ENCODE results near the gene IZUMO1. TPM values are rescaled to one million over a fixed set of nuclear protein-coding genes. Genes with fewer than 3 reads are reported as not detected.

Gene IZUMO1
- polyA plus RNA-seq, 2 of the 4 experiments (the other 2 are of a cell fraction): not detected

DNA sequence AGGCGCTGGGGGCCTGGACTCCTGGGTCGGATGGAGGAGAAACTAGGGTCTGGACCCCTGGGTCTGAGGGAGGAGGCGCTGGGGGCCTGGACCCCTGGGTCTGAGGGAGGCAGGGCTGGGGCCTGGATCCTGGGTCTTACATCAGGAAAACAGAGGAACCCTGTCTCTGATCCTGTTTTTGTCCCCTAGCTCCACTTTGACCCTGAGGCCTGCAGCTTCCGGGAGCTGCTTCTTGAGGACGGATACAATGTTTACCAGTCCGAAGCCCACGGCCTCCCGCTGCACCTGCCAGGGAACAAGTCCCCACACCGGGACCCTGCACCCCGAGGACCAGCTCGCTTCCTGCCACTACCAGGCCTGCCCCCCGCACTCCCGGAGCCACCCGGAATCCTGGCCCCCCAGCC lies 11.0 kb upstream of the IZUMO1 start:
- H3K4me3 ChIP-seq: no peak overlapping the region
- no peak for ATAC-seq
- peak overlapping the region in 1 of 2 experiments; percentile 85; a peak in 2 of 6 replicates for H3K27ac ChIP-seq
- no peaks in the 10 kb centered on the region for H3K9me3 ChIP-seq
- peaks cover 31% of the 10 kb centered on the region for H3K4me1 ChIP-seq
- no peak overlapping the region for H3K4me2 ChIP-seq
- WGBS (ENCODE audit: missing lambda C conversion rate): 77% methylated on average over 8 of the region's 14 CpGs
- no peak for FAIRE-seq
- TF ChIP-seq NPAS2 (CRISPR knock-in tag; IDR thresholded peaks at IDR 0.05; ENCODE audit: borderline replicate concordance): no peak
- TF ChIP-seq, protein P1, sequence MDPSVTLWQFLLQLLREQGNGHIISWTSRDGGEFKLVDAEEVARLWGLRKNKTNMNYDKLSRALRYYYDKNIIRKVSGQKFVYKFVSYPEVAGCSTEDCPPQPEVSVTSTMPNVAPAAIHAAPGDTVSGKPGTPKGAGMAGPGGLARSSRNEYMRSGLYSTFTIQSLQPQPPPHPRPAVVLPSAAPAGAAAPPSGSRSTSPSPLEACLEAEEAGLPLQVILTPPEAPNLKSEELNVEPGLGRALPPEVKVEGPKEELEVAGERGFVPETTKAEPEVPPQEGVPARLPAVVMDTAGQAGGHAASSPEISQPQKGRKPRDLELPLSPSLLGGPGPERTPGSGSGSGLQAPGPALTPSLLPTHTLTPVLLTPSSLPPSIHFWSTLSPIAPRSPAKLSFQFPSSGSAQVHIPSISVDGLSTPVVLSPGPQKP (IDR thresholded peaks at IDR 0.05; ENCODE audit: low read depth, low read length): no peak
- no peak for TF ChIP-seq ESRRA (IDR thresholded peaks at IDR 0.05; ENCODE audit: borderline replicate concordance, low read length)
- no peak for TF ChIP-seq CBX2 (IDR thresholded peaks at IDR 0.05; ENCODE audit: borderline replicate concordance, low read depth)
- TF ChIP-seq ZSCAN20 (CRISPR knock-in tag; IDR thresholded peaks at IDR 0.05): no peak
- TF ChIP-seq RNF2 (IDR thresholded peaks at IDR 0.05; ENCODE audit: borderline replicate concordance, low read depth): no peak
- no peak for TF ChIP-seq ZC3H11A (IDR thresholded peaks at IDR 0.05)
- TF ChIP-seq NR3C1 (IDR thresholded peaks at IDR 0.05): no peak
- no peak for TF ChIP-seq HOXB13 (CRISPR knock-in tag; IDR thresholded peaks at IDR 0.05; ENCODE audit: low read depth)
- no peak for TF ChIP-seq MAFK (IDR thresholded peaks at IDR 0.05; ENCODE audit: partially characterized antibody)
- TF ChIP-seq NFE2L2 (conservative IDR thresholded peaks at IDR 0.05; ENCODE audit: low read length): no peak
- TF ChIP-seq RAD21 (conservative IDR thresholded peaks at IDR 0.05 in 1 of 2, IDR thresholded peaks at IDR 0.05 in 1 of 2): no peak
- no peak for TF ChIP-seq GATA3 (IDR thresholded peaks at IDR 0.05; ENCODE audit: borderline replicate concordance)
- DNase-seq (ENCODE audit: low read depth in 1 of 2, low spot score in 1 of 2): no peak
- ChIA-PET POLR2A (no interaction called here), CTCF (interaction anchor here (0.6 to 4.3 kb wide), 4 partner anchors 9 to 95 kb away, joined by 4 to 24 read pairs (median 8); no protein-coding TSS in a partner anchor)

DNA sequence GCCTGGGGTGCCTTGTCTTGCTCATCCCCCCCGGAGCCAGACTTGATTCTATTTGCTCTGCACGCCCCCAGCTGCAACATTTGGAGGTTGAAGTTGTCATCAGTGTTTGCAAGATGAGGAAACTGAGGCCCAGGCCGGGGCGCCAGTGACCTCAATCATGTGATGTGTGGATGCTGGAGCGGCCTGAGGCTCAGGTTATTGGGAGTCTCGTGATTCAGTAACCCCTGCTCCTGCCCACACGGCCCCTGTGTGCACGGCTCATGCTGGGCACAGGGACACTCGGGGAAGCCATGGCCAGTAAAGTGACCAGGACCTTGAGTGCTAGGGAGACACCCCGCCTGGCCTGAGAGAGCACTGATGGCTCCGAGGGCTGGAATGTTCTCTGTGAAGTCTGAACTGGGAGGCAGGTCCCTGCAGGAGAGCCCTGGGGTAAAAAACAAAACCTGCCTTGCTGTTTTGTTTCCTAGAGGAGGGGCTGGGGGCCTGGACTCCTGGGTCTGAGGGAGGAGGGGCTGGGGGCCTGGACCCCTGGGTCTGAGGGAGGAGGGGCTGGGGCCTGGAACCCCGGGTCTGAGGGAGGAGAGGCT lies 10.5 kb upstream of the IZUMO1 start:
- Histone ChIP-seq H3K4me2 (no peak overlapping the region), H3K27ac (peak overlapping the region in 1 of 2 experiments; percentile 85; a peak in 2 of 6 replicates), H3K9me3 (no peaks in the 10 kb centered on the region), H3K4me1 (peaks cover 35% of the 10 kb centered on the region), H3K4me3 (no peak overlapping the region)
- ATAC-seq (no peak), DNase-seq (ENCODE audit: low read depth in 1 of 2, low spot score in 1 of 2) (no peak), FAIRE-seq (no peak)
- no peak for TF ChIP-seq RCOR1 (IDR thresholded peaks at IDR 0.05; ENCODE audit: low read depth, low read length)
- TF ChIP-seq ZSCAN20 (CRISPR knock-in tag; IDR thresholded peaks at IDR 0.05): no peak
- TF ChIP-seq RARB (CRISPR knock-in tag; IDR thresholded peaks at IDR 0.05): no peak
- TF ChIP-seq, protein P2, sequence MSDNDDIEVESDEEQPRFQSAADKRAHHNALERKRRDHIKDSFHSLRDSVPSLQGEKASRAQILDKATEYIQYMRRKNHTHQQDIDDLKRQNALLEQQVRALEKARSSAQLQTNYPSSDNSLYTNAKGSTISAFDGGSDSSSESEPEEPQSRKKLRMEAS (IDR thresholded peaks at IDR 0.05): no peak
- TF ChIP-seq, protein P3, sequence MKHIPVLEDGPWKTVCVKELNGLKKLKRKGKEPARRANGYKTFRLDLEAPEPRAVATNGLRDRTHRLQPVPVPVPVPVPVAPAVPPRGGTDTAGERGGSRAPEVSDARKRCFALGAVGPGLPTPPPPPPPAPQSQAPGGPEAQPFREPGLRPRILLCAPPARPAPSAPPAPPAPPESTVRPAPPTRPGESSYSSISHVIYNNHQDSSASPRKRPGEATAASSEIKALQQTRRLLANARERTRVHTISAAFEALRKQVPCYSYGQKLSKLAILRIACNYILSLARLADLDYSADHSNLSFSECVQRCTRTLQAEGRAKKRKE (CRISPR knock-in tag; IDR thresholded peaks at IDR 0.05; ENCODE audit: low read depth): no peak
- TF ChIP-seq POLR2AphosphoS2 (conservative IDR thresholded peaks at IDR 0.05; ENCODE audit: low read length): no peak
- TF ChIP-seq HOXB5 (CRISPR knock-in tag; IDR thresholded peaks at IDR 0.05): no peak
- TF ChIP-seq EP300 (IDR thresholded peaks at IDR 0.05): no peak
- no peak for TF ChIP-seq FOXS1 (CRISPR knock-in tag; IDR thresholded peaks at IDR 0.05)
- TF ChIP-seq MAFK (IDR thresholded peaks at IDR 0.05; ENCODE audit: partially characterized antibody): no peak
- TF ChIP-seq, protein P4, sequence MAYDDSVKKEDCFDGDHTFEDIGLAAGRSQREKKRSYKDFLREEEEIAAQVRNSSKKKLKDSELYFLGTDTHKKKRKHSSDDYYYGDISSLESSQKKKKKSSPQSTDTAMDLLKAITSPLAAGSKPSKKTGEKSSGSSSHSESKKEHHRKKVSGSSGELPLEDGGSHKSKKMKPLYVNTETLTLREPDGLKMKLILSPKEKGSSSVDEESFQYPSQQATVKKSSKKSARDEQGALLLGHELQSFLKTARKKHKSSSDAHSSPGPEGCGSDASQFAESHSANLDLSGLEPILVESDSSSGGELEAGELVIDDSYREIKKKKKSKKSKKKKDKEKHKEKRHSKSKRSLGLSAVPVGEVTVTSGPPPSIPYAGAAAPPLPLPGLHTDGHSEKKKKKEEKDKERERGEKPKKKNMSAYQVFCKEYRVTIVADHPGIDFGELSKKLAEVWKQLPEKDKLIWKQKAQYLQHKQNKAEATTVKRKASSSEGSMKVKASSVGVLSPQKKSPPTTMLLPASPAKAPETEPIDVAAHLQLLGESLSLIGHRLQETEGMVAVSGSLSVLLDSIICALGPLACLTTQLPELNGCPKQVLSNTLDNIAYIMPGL (CRISPR knock-in tag; IDR thresholded peaks at IDR 0.05; ENCODE audit: borderline replicate concordance): no peak
- TF ChIP-seq HOXB13 (CRISPR knock-in tag; IDR thresholded peaks at IDR 0.05; ENCODE audit: low read depth): no peak
- TF ChIP-seq, protein P5, sequence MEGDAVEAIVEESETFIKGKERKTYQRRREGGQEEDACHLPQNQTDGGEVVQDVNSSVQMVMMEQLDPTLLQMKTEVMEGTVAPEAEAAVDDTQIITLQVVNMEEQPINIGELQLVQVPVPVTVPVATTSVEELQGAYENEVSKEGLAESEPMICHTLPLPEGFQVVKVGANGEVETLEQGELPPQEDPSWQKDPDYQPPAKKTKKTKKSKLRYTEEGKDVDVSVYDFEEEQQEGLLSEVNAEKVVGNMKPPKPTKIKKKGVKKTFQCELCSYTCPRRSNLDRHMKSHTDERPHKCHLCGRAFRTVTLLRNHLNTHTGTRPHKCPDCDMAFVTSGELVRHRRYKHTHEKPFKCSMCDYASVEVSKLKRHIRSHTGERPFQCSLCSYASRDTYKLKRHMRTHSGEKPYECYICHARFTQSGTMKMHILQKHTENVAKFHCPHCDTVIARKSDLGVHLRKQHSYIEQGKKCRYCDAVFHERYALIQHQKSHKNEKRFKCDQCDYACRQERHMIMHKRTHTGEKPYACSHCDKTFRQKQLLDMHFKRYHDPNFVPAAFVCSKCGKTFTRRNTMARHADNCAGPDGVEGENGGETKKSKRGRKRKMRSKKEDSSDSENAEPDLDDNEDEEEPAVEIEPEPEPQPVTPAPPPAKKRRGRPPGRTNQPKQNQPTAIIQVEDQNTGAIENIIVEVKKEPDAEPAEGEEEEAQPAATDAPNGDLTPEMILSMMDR (IDR thresholded peaks at IDR 0.05): no peak
- TF ChIP-seq RNF2 (IDR thresholded peaks at IDR 0.05; ENCODE audit: borderline replicate concordance, low read depth): no peak
- TF ChIP-seq ZC3H11A (IDR thresholded peaks at IDR 0.05): no peak
- no peak for TF ChIP-seq JUN (IDR thresholded peaks at IDR 0.05)
- TF ChIP-seq BHLHE40 (IDR thresholded peaks at IDR 0.05; ENCODE audit: low read depth, low read length): no peak
- no peak for TF ChIP-seq NR3C1 (IDR thresholded peaks at IDR 0.05)
- TF ChIP-seq CEBPB (IDR thresholded peaks at IDR 0.05): no peak
- TF ChIP-seq JUNB (IDR thresholded peaks at IDR 0.05): no peak
- ChIA-PET CTCF (interaction anchor here (1.6 to 4.3 kb wide), 3 partner anchors 18 to 82 kb away, joined by 3 to 24 read pairs (median 5); no protein-coding TSS in a partner anchor), POLR2A (no interaction called here)
- 67% methylated on average over 11 of the region's 12 CpGs for WGBS (ENCODE audit: missing lambda C conversion rate)
